Endothelial cell of umbilical vein (primary cell): ENCODE measurements around the gene PLXNA4.

Experiments used
- EZH2 ChIP-seq: IDR thresholded peaks from 2 replicates; pipeline ENCODE4 v1.6.1; 2012; ENCODE audit warnings: borderline replicate concordance, low read depth, mild to moderate bottlenecking, moderate library complexity, low read length, inconsistent platforms; ENCODE audit not compliant: severe bottlenecking
- MYC ChIP-seq: IDR thresholded peaks from one replicate; pipeline ENCODE4 v1.6.1; 2011; ENCODE audit warnings: mild to moderate bottlenecking, low read depth, low read length
- POLR2A ChIP-seq: IDR thresholded peaks from 2 replicates; pipeline ENCODE4 v1.6.1; 2012; ENCODE audit warnings: low read depth, mild to moderate bottlenecking, control low read depth, low read length
- TF ChIP-seq, protein P1 (sequence below), 2 donors: IDR thresholded peaks; 1 replicate in 1 of 2; 2 replicates in 1 of 2; pipeline ENCODE4 v1.5.1; 2011; ENCODE audit warnings: low read length in 2 of 2, mild to moderate bottlenecking in 2 of 2, moderate library complexity in 2 of 2, control low read depth in 1 of 2, inconsistent platforms in 1 of 2, low read depth in 1 of 2; ENCODE audit not compliant: insufficient read depth in 1 of 2; ENCODE audit errors: extremely low read depth in 1 of 2

DNA sequence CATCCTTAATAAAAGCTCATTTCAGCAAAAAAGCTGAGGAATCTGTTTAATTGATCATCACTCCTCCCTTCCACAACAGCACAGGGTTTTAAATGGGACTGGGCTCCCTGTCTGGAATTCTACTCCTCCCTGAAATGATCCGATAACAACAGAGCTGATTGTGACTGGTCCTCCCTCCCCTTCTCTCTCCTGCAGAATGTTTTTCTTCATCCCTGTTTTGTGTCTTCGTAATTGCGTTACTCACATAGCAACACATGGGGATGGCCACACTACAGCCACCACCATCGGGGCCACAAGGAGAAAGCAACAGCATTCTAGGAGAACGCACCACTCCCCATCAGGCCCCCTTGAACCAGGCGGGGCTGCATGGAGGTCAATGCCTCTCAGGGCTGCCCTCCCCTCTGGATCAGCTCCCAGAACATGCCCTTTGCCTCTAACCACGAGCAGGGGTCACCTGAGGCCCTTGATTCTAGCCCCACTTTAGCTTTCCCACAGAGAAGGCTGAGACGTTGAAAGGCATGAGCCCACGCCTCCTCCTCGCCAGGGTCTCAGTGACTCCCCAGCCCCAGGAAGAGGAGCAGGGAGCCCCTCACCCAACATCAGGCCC lies 152.6 kb downstream of the PLXNA4 start:
- no peak for TF ChIP-seq POLR2A
- TF ChIP-seq MYC: no peak
- TF ChIP-seq EZH2: no peak
- TF ChIP-seq, protein P1, sequence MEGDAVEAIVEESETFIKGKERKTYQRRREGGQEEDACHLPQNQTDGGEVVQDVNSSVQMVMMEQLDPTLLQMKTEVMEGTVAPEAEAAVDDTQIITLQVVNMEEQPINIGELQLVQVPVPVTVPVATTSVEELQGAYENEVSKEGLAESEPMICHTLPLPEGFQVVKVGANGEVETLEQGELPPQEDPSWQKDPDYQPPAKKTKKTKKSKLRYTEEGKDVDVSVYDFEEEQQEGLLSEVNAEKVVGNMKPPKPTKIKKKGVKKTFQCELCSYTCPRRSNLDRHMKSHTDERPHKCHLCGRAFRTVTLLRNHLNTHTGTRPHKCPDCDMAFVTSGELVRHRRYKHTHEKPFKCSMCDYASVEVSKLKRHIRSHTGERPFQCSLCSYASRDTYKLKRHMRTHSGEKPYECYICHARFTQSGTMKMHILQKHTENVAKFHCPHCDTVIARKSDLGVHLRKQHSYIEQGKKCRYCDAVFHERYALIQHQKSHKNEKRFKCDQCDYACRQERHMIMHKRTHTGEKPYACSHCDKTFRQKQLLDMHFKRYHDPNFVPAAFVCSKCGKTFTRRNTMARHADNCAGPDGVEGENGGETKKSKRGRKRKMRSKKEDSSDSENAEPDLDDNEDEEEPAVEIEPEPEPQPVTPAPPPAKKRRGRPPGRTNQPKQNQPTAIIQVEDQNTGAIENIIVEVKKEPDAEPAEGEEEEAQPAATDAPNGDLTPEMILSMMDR (IDR thresholded peaks at IDR 0.05; ENCODE audit: extremely low read depth in 1 of 2, insufficient read depth in 1 of 2, low read depth in 1 of 2, low read length in 2 of 2): no peak
